Glomerular visceral epithelial cell (primary cell): ENCODE results near the gene FAM219A.
"Not testable (repeated sequence)": the region's sequence is repeated elsewhere in the genome, so short reads cannot be mapped to it uniquely, and the experiment has no call there.

Experiments
- DNase-seq: peaks from one replicate; pipeline ENCODE4 v3.0.0-alpha.2; 2016; ENCODE audit errors: extremely low spot score

The FAM219A gene

GRCh38 chr9:34443976-34444375 is 14.4 kb downstream of the FAM219A start:
- no peak for DNase-seq

GRCh38 chr9:34443533-34443932 is 14.8 kb downstream of the FAM219A start:
- DNase-seq: no peak

GRCh38 chr9:34442770-34443169 is 15.6 kb downstream of the FAM219A start:
- no peak for DNase-seq

DNA sequence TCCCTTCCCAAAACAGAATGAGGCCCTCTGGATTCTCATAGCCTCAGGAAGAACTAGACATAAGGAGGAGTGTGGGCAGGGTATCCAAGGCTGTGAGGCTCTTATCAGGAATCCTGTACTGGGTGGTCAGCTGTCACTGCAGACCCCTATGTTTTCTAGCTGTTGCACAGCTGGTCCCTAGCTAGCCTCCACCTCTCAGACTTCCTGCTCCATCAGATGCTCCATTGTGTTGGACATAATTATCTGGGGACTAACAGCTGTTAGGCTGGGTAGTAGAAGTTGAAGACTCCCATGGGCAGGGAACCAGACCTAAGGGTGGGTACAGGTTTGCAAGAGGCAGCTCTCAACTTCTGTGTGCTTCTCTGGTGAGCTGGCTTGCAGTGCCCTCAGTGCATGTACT is 18.4 kb downstream of the FAM219A start:
- DNase-seq: no peak

GRCh38 chr9:34438465-34438864 is 19.9 kb downstream of the FAM219A start:
- DNase-seq: not testable (repeated sequence)

GRCh38 chr9:34437926-34438307 is 20.5 kb downstream of the FAM219A start:
- not testable (repeated sequence) for DNase-seq

- peak; percentile 75 for DNase-seq
These were observed 21.1 kb downstream of the FAM219A start for GRCh38 chr9:34437006-34437925.

DNA sequence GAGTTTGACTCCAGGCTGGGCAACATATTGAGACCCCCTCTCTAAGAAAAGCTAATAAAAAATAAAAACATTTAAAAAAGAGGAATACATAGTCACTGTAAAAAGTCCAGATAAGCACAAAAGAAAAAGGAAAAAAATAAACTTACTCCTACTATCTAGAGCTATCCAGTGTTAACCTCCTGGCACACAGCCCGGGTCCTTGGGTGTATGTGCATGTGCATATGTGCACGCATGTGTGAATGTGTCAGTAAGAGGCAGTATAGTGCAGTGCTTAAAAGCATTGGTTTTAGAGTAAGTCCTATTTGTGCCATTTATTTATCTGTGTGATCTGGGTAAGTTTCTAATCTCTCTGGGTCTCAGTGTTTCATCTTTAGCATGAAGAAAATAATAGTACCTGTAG is 26.7 kb downstream of the FAM219A start:
- no peak for DNase-seq

DNA sequence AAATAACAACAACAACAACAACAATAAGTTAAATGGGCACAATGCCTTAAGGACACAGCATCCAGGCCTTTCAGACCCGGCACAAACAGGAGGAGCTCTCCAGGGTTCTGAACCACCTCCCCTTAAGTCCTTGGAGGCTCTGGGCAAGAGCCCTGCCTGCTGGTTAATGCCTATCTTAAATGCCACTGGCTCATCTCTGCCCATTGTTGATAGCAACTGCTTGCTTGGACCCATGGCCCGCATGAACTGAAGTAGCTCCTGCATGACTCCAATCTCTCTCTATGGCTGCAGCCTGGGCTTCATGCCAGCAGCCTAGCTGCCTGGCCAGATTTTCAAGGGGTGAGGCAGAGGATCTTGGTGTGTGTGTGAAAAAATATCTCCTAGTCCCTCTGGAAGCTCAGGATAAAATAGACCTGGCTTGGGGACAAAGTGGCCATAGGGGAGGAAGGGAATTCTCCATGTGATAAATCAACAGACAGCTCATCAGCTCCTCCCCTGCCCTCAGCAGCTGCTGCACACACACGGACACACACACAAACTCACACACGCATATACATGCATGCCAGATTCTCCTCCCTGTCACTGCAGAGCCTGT is 27.4 kb downstream of the FAM219A start:
- peak; percentile 40 for DNase-seq

GRCh38 chr9:34428325-34428958 is 29.9 kb downstream of the FAM219A start:
- no peak for DNase-seq

- DNase-seq: no peak
These were observed 31.9 kb downstream of the FAM219A start for GRCh38 chr9:34426347-34427074.

- DNase-seq: no peak
These were observed 38.5 kb downstream of the FAM219A start for GRCh38 chr9:34419716-34420504.

DNA sequence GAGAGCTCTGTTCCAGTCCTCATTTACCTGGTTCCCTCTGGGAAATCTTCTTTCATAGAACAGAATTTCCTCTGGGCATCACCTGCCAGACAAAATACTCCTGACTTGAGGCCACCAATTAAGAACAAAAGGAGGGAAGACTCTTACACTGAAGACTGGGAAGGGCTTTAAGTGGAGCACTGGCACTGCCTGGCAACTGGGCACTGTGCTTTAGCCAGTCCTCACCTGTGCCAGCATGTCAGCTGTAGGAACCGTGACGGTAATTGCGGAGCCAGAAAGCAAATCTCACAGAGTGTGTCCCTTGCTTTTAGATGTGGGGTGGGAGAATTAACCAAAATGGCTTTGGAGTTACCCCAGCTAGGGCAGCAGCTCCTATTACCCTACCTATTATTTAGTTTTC is 40.6 kb downstream of the FAM219A start:
- DNase-seq: no peak

DNA sequence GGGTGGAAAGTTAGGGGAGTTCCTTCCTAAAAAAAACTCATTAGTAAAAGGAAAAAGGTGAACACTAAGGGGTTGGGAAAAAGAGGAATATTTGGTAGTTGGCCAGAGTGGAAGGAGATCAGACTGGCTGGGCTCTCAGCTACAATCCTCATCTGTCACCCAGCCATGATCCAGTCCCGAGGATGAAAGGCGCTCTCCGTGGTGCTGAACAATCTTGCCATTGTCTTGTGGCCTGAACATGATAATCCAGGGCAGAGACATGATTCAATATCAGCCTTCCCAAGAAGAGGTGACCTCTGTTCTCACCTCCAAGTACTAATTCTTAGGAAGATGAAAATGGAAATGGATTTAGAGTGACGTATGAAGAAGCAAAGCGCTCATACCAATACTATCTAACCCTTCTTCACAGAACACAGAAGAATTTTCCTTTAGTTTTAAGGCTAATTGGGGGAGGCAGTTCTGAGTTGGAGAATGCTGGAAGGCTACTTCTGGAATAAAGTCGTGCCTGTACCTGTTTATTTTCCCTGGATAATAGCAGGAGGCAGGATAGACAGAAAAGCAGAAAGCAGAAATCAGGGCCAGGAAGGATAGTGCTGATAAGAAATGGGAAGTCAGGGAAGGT is 45.0 kb downstream of the FAM219A start:
- peak; percentile 25 for DNase-seq

DNA sequence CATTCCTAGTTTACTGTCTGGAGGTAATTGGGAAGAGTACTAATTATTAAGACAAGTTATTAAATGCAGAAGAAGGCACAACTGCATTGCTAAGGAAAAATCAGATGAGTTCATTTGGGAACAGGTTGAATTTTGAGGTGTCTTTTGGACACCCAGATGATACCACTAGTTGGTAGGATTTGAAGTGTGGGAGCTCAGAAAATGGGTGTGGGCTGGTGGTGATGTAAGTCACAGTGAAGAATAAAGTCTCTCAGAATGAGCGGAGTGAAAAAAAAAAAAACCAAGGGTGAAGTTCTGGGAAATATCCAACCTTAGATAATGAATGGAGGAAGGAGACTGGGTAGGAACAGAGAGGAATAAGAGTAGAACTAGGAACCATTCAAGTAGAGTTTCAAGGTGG is 46.0 kb downstream of the FAM219A start:
- no peak for DNase-seq

GRCh38 chr9:34409154-34409553 is 49.2 kb downstream of the FAM219A start:
- DNase-seq: no peak

DNA sequence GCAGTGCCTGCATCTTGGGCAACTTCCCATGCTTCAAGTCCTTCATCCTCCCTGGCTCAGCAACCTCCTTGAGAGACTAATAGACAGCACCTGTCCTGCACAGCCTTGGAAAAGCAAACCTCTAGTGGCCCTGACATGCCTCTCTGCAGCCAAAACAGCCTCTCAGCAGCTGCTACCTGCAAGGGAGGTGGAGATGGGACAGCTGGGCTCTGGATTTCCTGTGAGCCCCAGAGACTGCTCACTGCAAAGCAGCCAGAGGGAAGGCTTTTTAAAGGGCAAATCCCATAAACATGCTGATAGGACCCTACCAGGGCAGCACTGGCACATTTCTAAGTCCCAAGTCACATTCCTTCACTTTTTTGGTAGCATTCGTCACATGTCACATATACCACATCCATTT is 50.2 kb downstream of the FAM219A start:
- no peak for DNase-seq

DNA sequence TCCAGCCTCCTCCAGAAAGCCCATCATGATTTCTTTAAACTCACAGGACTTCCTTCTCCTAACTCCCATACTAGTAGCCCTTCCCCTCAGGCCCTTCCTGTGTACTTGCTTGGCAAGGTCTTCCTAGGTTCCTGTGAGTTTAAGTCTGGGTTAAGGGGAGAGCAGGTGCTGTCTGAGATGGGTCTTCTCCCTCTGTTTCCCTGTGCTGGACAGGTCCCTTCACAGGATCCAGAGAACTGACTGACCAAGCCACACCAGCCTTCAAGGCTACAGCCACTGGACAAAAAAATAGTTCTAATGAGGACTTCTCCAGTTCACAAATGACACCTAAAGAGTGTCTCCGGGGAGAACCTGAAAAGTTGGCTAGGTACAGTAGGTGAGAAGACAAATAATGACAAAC is 52.2 kb downstream of the FAM219A start:
- no peak for DNase-seq

DNA sequence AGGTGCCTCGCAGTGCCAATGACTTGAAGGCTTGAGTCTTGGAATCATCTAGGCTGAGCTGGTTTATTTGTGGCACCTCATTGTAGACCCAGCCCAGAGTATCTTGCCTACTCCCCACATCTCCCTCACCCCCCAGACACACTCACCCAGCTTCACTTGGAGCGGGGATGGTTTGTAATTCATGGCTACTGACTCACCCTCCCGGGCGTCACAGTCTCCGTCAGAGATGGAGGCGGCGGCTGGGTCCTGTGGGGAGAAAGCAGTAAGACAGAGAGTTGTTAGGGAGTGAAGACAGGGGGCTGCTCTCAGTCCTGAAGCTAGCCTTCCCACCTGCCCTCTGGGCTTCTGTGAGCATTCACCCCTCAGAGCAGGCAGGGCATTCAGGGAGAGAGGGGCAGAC is 52.7 kb downstream of the FAM219A start:
- DNase-seq: no peak

DNA sequence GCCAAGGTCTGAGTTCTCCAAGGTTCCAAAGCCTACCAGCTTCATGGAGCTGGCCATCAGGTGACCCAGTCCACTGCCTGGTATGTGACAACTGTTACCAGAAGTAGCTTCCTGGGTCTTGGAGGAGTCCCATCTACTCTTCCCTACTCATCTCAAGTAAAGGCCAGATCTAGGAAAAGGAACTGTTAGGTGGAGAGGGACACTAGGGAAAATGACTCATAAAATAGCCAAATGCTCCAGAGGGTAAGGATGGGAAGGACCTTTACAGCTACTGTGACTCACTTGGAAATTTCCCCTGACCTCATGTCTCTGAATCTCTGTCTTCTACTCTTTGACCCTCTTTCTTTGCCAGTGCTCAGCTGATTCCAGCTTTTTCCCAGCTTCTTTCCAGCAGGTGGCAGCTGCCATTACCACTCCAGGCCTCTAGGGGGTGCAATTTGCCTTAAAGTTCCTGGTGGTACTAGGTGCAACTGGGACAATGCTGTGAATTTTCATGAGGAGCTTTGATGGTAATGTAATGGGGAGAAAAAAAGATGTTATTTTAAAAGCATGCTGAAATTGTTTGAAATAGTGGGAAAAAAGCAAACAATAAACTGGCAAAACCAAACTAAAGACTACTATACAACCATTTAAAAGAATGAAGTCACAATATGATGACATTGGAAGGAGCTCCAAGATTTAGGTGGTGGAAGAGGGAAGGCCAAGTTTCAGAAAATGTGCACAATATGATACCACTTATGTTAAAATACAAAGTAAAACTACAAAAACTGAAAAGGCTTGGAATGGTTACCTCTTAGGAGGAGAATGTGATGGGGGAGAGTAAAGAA is 54.6 kb downstream of the FAM219A start:
- peak; percentile 75 for DNase-seq
